ENCODE measurements around the gene TTBK1.

Gene TTBK1

DNA sequence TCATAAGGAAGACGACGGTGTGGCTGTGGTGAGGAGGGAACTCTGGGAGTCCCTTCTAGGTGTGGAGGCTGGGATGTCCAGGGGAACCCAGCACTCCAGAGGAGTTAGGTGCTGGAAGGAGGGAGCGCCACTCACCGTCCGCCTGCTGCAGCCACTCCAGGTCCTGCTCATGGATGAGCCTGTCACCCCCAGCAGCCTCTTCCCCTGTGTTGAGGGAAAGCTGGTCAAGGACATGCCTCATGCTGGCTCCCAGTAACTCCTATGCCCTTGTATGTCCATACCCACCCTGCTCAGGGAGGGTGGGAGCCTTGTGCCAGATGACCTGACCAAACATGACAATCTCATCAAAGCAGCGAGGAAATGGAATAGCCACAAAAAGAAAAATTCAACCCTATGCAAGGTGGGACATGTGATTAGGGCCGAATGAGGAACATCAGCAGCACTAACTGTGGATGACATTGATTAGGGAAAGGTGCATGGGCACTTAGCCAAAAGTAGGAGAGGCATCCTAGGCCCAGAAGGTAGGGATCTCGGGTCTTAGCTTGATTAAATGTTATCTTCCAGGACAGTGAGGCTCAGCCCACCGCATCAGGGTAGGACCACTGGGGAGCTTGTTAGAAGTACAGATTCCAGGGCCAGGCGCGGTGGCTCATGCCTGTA lies 17.0 kb upstream of the TTBK1 start:
- DNase-seq = no peak

DNA sequence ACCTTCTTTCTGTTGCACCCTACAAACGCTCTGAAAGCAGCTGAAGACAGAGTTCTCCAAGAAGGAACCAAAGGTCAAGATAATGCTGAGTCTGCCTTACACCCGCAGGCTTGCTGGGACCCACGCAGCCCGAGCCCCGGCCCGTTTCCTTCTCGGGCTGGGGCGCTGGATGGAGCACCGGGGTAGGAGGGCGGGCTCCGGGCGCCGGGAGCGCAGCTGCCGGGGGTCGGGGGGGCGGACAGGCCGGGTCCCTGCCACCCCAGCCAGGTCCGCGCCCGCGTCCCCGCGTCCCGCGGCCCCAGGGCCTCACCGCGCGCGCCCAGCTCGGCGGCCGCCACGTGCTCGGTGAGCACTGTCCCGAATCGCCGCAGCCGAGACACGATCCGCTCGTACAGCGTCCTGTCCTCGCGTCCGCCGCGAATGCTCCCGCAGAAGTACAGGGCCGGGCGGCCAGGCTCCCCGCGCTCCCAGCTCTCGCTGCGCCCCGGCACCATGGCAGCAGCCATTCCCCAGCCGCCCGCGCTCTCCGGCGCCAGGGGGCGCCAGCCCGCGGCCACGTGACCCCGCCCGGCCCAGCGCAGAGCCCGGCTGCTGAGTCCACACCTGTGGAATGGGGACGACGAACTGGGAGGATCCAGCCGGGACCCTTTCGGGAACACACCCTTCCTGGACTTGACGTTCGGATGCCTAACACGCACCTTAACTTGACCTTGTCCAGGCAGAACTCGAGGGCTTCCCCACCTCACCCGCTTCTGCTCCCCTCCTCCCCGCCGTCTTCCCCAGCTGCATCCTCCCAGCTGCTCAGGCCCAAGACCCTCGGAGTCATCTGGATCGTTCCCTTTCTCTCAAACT lies 14.1 kb upstream of the TTBK1 start, which contains the start of gene DNPH1:
Gene DNPH1 (minus strand): TSS at position 531 of the 852 bp plus-strand sequence. CDS start 25 bp downstream, at position 506.
- DNase-seq = peak; percentile 85

DNA sequence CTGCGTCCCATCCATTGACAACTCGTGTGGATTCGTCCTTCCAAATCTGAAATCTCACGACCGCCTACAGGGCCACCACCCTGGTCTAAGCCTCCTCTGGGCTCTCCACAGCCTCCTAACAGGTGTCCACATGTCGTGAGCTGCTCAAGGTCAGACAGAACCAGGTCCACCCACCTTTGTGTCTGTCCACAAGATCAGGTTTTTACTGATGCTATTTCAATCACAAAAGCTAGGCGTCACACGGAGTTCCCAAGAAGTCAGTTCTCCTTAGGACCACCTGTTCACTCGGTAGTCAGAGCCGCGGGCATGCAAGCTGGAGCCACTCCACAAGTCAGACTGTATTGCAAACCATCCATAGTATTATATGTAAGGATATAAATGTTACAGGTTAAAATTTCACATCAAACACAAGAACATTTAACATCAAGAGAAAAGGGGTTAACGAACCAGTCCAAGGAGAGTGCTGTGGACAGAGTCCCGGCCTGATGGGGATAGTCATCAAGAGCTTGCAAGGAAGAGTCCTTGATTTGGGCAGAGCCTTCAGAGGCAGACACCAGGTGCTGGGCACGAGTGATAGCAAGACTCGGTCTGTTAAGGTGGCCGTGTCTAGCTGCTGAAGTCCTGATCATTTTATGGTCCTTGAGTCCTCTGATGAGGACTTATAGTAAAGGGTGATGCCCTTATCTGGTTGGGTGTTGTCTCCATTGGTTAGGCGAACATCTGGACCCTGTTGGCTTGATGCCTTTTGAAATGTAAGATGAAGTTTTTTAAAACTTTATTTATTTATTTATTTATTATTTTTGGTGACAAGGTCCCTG lies 13.3 kb upstream of the TTBK1 start:
- DNase-seq = no peak

DNA sequence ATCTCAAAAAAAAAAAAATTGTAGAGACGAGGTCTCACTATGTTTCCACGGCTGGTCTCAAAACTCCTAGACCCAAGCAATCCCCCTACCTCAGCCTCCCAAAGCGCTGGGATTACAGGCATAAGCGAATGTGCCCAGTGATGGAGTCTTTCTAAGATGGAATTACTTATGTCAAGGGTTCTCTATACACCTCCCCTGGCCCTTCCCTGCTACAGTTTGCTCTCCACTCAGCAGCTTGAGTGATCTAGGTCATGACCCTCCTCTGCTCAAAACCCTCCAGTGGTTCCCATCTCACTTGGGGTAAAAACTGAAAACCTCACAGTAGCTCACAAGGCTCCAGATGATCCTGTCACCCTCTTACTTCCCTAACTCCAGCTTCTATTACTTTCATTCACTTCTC lies 12.2 kb upstream of the TTBK1 start:
- DNase-seq = no peak

DNA sequence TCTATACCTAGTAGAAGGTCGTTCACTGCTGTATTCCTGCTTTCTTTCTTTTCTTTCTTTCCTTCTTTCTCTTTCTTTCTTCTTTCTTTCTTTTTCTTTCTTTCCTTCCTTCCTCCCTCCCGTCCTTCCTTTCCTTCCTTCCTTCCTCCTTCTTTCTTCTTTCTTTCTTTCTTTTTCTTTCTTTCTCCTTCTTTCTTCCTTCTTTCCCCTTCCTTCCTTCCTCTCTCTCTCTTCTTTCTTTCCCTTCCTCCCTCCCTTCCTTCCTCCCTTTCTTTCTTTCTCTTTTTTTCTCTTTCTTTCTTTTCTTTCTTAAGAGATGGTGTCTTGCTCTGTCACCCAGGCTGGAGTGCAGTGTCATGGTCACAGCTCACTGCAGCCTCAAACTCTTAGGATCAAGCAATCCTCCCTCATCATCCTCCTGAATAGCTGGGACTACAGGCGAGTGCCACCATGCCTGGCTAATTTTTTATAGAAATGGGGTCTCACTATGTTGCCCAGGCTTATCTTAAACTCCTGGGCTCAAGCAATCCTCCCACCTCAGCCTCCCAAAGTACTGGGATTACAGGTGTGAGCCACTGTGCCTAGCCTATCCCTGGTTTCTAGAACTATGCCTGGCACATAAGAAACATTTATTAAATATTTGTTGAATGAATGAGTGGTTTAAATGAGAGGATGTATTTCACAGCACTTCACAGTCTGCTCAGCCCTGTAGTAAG lies 11.4 kb upstream of the TTBK1 start:
- DNase-seq = no peak

DNA sequence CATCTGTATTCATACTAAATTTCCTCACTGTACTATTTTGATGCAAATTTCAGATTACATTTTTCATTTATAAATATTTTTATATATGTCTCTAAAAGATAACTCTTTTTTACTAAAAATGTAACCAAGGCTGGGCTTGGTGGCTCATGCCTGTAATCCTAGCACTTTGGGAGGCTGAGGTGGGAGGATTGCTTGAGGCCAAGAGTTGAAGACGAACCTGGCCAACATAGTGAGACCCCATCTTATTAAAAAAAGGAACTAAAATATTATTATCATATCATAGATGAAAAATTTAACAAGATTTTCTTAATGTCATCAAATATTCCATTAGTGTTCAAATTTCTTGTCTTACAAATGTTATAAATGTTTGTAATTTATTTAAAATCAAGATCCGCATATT lies 7.4 kb upstream of the TTBK1 start:
- no peak for DNase-seq

DNA sequence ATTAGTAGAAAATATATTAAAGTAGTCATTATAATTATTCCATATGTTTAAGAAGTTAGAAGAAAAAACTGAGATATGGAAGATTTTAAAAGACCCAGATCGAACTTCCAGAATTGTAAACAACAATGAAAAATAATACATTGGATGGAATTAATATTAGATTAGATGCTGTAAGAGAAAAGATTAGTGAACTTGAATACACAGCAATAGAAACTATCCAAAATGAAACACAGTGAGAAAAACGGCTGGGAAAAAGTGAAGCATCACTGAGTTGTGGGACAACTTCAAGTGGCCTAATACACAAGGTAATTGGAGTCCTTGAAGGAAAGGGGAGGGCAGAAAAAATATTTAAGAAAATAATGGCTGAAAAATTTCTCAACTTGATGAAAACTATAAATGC lies 4.2 kb upstream of the TTBK1 start:
- no peak for DNase-seq

DNA sequence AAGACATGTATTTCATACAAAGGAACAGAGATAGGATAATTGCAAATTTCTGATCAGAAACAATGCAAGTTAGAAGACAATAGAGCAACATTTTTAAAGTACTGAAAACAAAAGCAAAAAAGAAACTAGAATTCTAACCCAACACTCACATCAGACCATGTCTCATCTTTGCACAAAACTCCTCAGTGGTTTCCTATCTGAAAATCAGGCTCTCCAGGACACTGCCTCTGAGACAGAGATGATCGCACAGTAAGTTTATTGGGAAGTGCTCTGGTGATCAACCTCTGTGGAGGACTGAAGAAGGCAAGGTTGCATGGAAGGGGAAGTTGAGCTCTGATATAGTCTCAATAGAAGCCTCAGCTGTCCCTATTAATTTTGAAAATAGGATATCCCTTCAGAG lies 2.3 kb upstream of the TTBK1 start:
- DNase-seq = no peak

DNA sequence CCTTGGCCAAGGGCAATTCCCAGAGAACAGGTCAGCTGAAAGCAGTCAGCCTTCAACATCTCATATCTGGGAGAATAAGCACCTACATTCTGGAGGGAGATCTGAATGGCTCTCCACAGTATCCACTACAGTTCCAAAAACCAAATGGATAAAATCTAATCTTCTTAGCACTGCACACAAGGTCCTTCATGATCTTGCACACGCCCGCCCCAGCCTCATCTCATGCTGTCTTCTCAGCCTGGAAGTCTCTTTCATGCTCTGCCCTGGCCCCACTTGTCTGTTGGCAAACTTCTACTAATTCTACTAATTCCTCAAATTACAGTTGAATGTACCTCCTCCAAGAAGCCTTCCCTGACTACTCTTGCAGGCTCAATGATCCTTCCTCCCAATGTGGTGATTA lies 1.8 kb upstream of the TTBK1 start:
- no peak for DNase-seq

DNA sequence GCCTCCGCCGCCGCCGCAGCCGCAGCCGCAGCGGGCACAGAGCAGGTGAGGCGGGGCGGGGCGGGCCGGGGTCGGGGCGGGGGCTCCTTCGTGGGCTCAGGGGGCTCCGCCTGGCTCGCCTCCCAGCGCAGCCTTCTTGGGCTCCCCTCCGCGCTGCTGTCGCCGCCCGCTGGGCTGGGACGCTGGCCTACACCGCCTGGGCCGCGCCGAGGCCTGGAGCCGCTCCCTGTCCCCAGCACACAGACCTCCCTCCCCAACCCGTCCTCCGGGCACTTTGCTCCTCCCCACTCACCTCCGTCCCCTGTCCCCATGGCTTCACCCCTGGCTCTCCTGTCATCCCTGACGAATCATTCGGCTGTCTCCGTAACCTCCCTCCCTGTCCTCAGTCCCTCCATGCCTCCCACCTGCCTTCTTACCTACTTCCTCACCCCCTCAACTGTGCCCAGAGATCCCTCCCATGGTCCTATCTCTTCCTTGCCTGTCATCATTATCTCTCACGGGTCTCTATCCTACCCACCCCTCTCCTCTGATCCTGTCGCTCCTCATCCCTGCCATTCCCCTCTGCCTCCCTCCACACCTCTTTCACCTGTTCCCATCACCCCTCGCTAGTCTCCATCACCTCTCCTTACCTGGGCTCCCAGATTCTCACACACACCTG lies 512 bp downstream of the TTBK1 start:
- DNase-seq = no peak

DNA sequence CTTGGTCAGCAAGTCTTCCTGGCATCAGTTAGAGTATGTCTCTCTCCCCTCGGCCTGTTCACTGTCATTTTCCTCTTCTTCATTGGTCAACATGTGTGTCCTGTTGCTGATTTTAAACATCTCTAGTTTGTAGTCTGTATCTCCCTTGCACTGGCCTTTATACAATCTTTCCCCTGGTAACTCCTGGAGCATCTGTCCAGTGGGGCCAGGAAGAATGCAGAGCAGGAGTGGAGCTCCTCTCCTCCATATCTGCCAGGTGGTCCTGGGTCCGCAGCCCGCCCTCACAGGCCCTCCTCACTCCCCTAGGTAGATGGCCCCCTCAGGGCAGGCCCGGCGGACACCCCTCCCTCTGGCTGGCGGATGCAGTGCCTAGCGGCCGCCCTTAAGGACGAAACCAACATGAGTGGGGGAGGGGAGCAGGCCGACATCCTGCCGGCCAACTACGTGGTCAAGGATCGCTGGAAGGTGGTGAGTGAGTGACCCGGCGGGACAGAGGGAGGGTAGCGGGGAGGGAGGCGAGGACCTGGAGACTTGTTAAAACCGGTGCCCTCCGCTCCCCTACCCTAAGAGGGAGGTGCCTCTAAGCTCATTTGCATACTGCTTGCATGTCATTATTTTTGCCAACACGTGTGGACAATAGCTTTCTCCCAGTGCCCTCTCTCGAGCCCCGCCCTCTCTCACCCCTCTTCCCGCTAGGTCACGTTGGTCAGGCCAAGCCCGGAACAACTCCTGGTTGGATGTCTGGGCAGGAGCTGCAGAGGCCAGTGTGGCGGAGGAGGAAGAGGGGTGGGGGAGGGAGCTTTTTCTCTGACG lies 3.2 kb downstream of the TTBK1 start:
- no peak for DNase-seq

DNA sequence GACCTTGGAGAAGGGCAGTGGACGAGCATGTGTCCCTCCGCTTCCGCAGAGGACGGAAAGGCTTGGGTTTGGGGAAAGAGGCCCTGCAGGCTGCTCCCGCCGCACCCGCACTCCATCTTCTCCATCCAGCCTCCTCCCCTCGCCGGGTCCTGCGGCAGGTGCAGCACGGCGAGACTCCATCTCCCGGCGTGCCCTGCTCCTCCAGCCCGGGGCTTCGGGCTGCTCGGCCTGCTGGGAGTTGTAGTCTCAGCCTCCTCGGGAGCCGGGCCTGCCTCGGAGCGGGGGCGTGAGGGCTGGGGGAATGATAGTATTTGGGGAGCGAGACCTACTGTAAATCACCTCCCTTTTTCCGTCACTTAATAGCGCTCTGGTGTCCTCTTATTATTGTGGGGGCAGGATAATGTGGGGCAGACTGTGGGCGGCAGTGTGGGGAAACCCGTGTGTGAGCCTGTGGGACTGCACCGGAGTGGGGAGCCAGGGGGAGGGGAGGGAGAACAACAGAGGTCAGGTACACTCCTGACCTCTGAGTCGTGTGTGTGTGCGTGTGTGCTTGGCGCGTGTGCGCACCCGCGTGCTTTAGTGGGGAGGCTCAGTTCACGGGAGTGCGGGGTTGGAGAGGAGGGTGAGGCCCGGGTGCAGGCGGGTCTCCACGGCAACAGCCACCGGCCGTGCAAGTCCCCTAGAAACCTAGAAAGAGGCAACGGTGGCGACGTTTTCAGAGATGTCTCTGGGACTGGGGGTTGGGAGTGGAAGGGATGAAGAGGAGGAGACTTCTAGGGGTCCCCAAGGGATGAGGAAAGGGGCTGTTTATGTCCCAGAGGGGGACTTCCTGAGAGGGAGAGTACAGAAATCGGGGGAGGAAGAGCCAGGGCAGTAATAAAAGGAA lies 4.1 kb downstream of the TTBK1 start:
- peak; percentile 77 for DNase-seq

DNA sequence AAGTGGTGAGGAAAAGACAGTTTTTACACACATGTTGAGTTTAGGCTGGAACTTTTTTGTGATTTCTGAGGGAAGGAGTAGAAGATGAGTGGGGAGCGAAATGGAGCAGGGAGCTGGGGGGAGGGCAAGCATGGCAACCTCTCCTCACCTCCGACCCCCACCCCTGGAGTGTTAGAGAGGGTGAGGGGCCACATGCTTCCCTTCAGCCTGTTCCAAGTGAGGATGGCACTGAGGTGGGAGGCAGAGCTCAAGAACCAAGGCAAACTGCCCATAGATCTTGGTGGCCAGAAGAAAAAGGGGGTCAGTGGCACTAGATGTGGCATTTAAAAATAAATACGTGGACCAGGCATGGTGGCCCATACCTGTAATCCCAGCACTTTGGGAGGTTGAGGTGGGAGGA lies 4.8 kb downstream of the TTBK1 start:
- DNase-seq = no peak

DNA sequence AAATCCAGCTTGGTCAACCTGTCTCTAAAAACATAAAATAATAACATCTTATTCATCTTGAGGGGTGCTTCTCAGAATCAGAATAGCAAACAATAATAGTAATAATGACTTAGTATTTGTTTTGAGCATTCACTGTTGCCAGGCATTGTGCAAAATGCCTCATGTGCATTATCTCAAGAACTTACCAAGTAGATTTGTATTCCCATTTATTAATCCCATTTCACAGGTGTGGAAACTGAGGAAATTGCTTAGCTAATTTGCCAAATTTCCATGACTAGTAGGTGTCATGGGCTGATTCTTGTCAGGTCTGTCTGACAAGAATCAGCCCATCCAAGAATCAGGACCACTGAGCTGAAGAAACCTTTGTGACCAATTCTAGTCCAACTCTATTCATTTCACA lies 5.5 kb downstream of the TTBK1 start:
- no peak for DNase-seq

DNA sequence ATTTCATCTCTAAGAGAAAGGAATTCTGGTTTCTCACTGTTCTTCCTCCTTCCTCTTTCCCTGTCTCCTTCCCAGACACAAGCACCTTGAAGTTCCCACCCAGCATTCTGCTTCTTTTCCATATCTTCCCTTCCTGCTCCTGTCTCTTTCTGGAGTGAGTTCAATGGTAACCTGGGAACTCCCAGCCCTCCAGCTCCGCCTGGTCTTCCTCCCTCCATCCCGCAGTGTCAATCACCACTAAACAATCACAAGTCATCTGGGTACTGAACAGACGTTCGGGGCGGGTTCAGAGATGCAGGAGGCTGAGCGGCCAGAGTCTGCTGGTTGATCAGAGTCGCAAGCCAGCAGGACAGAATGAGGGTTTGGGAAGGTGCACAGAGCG lies 7.7 kb downstream of the TTBK1 start:
- DNase-seq = no peak

DNA sequence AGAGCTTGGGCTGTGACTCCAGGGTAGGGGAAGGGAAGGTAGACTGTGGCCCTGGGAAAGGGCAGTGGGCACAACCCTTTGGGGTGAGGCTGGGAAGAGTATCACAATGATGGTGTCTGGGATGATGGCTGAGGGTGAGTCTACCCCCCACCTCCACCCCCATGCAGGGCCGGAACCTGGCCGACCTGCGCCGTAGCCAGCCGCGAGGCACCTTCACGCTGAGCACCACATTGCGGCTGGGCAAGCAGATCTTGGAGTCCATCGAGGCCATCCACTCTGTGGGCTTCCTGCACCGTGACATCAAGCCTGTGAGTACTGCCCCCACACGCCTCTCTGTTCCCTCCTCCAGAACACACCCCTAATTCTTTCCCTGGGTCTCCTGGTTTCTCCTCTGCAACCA lies 10.1 kb downstream of the TTBK1 start:
- no peak for DNase-seq

DNA sequence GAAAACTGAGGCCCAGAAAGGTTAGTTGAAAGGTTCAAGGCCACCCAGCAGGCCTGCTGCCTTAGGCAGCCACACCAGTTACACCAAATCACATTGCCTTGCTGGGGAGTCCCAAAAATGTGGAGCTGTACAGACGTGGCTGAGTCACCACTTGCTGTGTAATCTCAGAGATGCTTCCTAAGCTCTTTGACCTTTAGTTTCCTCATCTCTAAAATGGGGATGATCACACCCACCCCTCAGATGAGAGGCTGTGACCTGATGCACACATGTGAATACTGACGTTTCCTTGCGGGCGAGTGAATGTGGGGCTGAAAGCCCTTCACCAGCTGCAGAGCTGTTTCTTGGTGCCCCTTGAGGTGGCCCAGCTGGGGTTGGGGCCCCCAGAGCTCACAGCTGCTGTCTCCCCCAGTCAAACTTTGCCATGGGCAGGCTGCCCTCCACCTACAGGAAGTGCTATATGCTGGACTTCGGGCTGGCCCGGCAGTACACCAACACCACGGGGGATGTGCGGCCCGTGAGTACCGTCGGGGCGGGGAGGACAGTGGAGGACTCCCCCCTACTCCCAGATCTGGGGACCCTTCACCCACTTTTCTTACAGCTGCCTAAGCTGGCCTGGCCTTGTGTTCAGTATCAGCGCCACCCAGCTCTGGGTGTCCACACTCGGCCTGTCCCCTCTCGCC lies 11.0 kb downstream of the TTBK1 start:
- no peak for DNase-seq

DNA sequence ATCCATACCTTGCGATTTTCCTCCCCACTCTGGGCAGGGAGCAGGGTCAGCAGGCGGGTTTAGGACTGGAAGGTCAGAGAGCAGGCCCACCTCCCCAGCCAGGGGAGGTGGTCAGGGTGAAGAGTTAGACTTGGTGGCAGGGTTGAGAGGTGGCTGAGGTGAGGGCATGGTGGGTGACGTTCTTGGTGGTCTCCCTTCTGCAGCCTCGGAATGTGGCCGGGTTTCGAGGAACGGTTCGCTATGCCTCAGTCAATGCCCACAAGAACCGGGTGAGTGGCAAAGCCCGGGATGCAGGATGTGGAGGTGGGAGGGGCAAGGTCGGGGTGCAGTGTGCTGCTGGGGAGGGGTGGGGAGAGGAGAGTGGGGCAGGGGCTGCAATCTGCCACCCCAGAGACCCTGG lies 11.6 kb downstream of the TTBK1 start:
- no peak for DNase-seq

DNA sequence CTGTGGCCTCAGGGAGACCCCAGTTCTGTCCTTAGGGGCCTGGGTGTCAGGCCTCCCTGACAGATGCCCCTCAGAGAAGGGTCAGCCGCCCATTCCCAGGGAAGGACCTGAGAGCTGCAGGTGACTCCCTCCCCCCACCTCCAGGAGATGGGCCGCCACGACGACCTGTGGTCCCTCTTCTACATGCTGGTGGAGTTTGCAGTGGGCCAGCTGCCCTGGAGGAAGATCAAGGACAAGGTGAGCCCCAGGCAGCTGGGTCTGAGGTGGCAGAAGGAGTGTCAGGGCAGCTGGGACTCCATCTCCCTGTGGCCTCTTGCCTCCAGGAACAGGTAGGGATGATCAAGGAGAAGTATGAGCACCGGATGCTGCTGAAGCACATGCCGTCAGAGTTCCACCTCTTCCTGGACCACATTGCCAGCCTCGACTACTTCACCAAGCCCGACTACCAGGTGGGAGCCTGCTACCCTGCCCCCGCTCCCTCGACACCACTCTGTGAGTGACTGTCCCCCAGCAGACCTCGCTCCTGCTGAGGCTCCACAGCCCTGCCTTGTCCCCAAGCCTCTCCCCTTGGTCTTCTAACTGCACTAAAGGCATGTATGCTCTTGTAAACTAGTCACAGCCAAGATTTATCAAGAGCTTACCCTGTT lies 12.2 kb downstream of the TTBK1 start:
- no peak for DNase-seq

Measured in right hindlimb (tissue), 1 donor.